ENCODE measurements around the gene FUOM. TPM values are rescaled to one million over a fixed set of nuclear protein-coding genes. Genes with fewer than 3 reads are reported as not detected.

FUOM gene
- total RNA-seq, 1 experiment from 2014 or later = 31.3 TPM

- ChIA-PET POLR2A (interaction anchor here (1.2 to 1.8 kb wide), 2 partner anchors 17 to 22 kb away, joined by 3 to 9 read pairs; partner anchors contain the start of gene PAOX), CTCF (interaction anchor here (1.0 to 2.5 kb wide), 3 partner anchors 10 to 49 kb away, joined by 5 to 26 read pairs (median 7); partner anchors contain the start of gene PRAP1)
- no peaks in the 10 kb centered on the region for H3K9me3 Mint-ChIP-seq
- no peak; the same call in 1 of the 2 replicates for ATAC-seq
- H3K27ac Mint-ChIP-seq = no peak overlapping the region
- H3K36me3 Mint-ChIP-seq = peaks cover 2% of the 10 kb centered on the region
- no peaks in the 10 kb centered on the region for H3K4me1 Mint-ChIP-seq
- peaks cover 12% of the 10 kb centered on the region for H3K27me3 Mint-ChIP-seq (ENCODE audit: low read depth)
- no peak for DNase-seq (ENCODE audit: low spot score)
- H3K4me3 Mint-ChIP-seq = peak overlapping the region; percentile 72
- TF ChIP-seq ZNF512 (CRISPR knock-in tag; IDR thresholded peaks at IDR 0.05; ENCODE audit: borderline replicate concordance) = no peak
- no peak for TF ChIP-seq PRRX2 (CRISPR knock-in tag; IDR thresholded peaks at IDR 0.05)
- TF ChIP-seq NFYB (CRISPR knock-in tag; conservative IDR thresholded peaks at IDR 0.05; ENCODE audit: low read depth) = 0 out of 2 replicates have a peak, but pooled peaks have one; percentile 7
- TF ChIP-seq NFATC4 (CRISPR knock-in tag; IDR thresholded peaks at IDR 0.05) = no peak
- 0 out of 2 replicates have a peak, but pooled peaks have one; percentile 25 for TF ChIP-seq USF2 (CRISPR knock-in tag; IDR thresholded peaks at IDR 0.05)
- TF ChIP-seq ZNF232 (CRISPR knock-in tag; IDR thresholded peaks at IDR 0.05) = no peak
- TF ChIP-seq ATF1 (CRISPR knock-in tag; IDR thresholded peaks at IDR 0.05) = no peak
- no peak for TF ChIP-seq ZBTB43 (CRISPR knock-in tag; IDR thresholded peaks at IDR 0.05)
- TF ChIP-seq SMAD4 (CRISPR knock-in tag; IDR thresholded peaks at IDR 0.05) = no peak
- 0 out of 2 replicates have a peak, but pooled peaks have one; percentile 54 for TF ChIP-seq TCF7 (CRISPR knock-in tag; IDR thresholded peaks at IDR 0.05; ENCODE audit: low read depth)
- TF ChIP-seq ATF2 (CRISPR knock-in tag; IDR thresholded peaks at IDR 0.05; ENCODE audit: borderline replicate concordance, low read depth) = no peak
- no peak for TF ChIP-seq ERG (CRISPR knock-in tag; IDR thresholded peaks at IDR 0.05)
- TF ChIP-seq AFF4 (CRISPR knock-in tag; IDR thresholded peaks at IDR 0.05; ENCODE audit: borderline replicate concordance) = no peak
- no peak for TF ChIP-seq ZNF121 (CRISPR knock-in tag; IDR thresholded peaks at IDR 0.05)
- TF ChIP-seq FOXJ3 (CRISPR knock-in tag; IDR thresholded peaks at IDR 0.05; ENCODE audit: borderline replicate concordance) = no peak
- no peak for TF ChIP-seq ZNF263 (CRISPR knock-in tag; IDR thresholded peaks at IDR 0.05; ENCODE audit: low read depth)
- TF ChIP-seq ZNF317 (CRISPR knock-in tag; IDR thresholded peaks at IDR 0.05; ENCODE audit: borderline replicate concordance, low read depth) = no peak
- TF ChIP-seq PREB (CRISPR knock-in tag; IDR thresholded peaks at IDR 0.05; ENCODE audit: borderline replicate concordance) = no peak
- 0 out of 2 replicates have a peak, but pooled peaks have one; percentile 4 for TF ChIP-seq ZNF281 (CRISPR knock-in tag; IDR thresholded peaks at IDR 0.05)
- no peak for TF ChIP-seq SP1 (CRISPR knock-in tag; conservative IDR thresholded peaks at IDR 0.05)
- no peak for TF ChIP-seq RELA (CRISPR knock-in tag; IDR thresholded peaks at IDR 0.05; ENCODE audit: borderline replicate concordance)
- TF ChIP-seq FOXP1 (CRISPR knock-in tag; IDR thresholded peaks at IDR 0.05; ENCODE audit: borderline replicate concordance) = no peak
These were observed 1.1 kb downstream of the FUOM start for GRCh38 chr10:133356549-133357284.

Measured in WTC11 (cell line).